Activated gamma-delta T cell treated with Interleukin-2 at 50 U/mL for 16 hours (primary cell): ENCODE measurements around the gene PRKAR1B.

Source experiments
- DNase-seq: peaks from one replicate; pipeline ENCODE4 v3.0.0-alpha.2; 2020

PRKAR1B gene

GRCh38 chr7:601036-601594, 126.0 kb downstream of the PRKAR1B start:
- DNase-seq: no peak

GRCh38 chr7:600149-601035, 126.7 kb downstream of the PRKAR1B start:
- DNase-seq: no peak

GRCh38 chr7:598899-599298, 128.2 kb downstream of the PRKAR1B start:
- no peak for DNase-seq

- DNase-seq: no peak
Measured at GRCh38 chr7:597348-598178, 129.5 kb downstream of the PRKAR1B start.

- DNase-seq: no peak
Measured at GRCh38 chr7:596819-597182, 130.3 kb downstream of the PRKAR1B start.

GRCh38 chr7:596071-596818, 130.8 kb downstream of the PRKAR1B start:
- DNase-seq: no peak

- no peak for DNase-seq
Measured at GRCh38 chr7:595621-596010, 131.5 kb downstream of the PRKAR1B start.

GRCh38 chr7:594920-595620, 132.0 kb downstream of the PRKAR1B start:
- DNase-seq: no peak

- no peak for DNase-seq
Measured at GRCh38 chr7:594212-594913, 132.7 kb downstream of the PRKAR1B start.

GRCh38 chr7:593324-594115, 133.6 kb downstream of the PRKAR1B start:
- DNase-seq: no peak

- DNase-seq: no peak
Measured at GRCh38 chr7:591856-592628, 135.0 kb downstream of the PRKAR1B start.

GRCh38 chr7:590731-591551, 136.1 kb downstream of the PRKAR1B start:
- no peak for DNase-seq

GRCh38 chr7:589781-590575, 137.1 kb downstream of the PRKAR1B start:
- no peak for DNase-seq

GRCh38 chr7:587767-588166, 139.3 kb downstream of the PRKAR1B start:
- no peak for DNase-seq

- DNase-seq: no peak
Measured at GRCh38 chr7:586494-586893, 140.6 kb downstream of the PRKAR1B start.

- no peak for DNase-seq
Measured at GRCh38 chr7:585873-586272, 141.2 kb downstream of the PRKAR1B start.

GRCh38 chr7:585229-585711, 141.8 kb downstream of the PRKAR1B start:
- no peak for DNase-seq

GRCh38 chr7:584820-585219, 142.3 kb downstream of the PRKAR1B start:
- DNase-seq: no peak
